IMR-90 (cell line): ENCODE data around the gene LCE1F.

Experiments used
- BHLHE40 ChIP-seq: fragments of 150-350 bp; IDR thresholded peaks from 2 replicates; pipeline ENCODE4 v1.6.1; 2016; ENCODE audit warnings: mild to moderate bottlenecking, low read depth, low read length
- CEBPB ChIP-seq: IDR thresholded peaks from 2 replicates; pipeline ENCODE4 v1.6.1; 2012; ENCODE audit warnings: low read depth, low read length, improper control_type of control experiment
- CTCF ChIP-seq: conservative IDR thresholded peaks from 2 replicates; pipeline ENCODE4 v1.5.1; 2012; ENCODE audit warnings: mild to moderate bottlenecking, low read depth, low read length, improper control_type of control experiment
- ELK1 ChIP-seq: fragments of 150-350 bp; IDR thresholded peaks from 2 replicates; pipeline ENCODE4 v1.6.1; 2016; ENCODE audit warnings: low read depth, mild to moderate bottlenecking, low read length, moderate library complexity, borderline replicate concordance
- FOS ChIP-seq: fragments of 150-350 bp; IDR thresholded peaks from 2 replicates; pipeline ENCODE4 v1.6.1; 2016; ENCODE audit warnings: low read depth, low read length
- MAFK ChIP-seq: IDR thresholded peaks from 2 replicates; pipeline ENCODE4 v1.6.1; 2012; ENCODE audit warnings: low read depth, low read length, improper control_type of control experiment
- MAZ ChIP-seq: IDR thresholded peaks from 2 replicates; pipeline ENCODE4 v1.6.1; 2012; ENCODE audit warnings: low read depth, mild to moderate bottlenecking, low read length, improper control_type of control experiment, moderate library complexity, borderline replicate concordance
- MXI1 ChIP-seq: IDR thresholded peaks from 2 replicates; pipeline ENCODE4 v1.6.1; 2012; ENCODE audit warnings: low read depth, mild to moderate bottlenecking, low read length, moderate library complexity, borderline replicate concordance
- NFE2L2 ChIP-seq: fragments of 150-350 bp; IDR thresholded peaks from 2 replicates; pipeline ENCODE4 v1.6.1; 2016; ENCODE audit warnings: low read depth, mild to moderate bottlenecking, low read length
- POLR2A ChIP-seq: IDR thresholded peaks from 2 replicates; pipeline ENCODE4 v1.6.1; 2012; ENCODE audit warnings: mild to moderate bottlenecking, low read depth, low read length
- RAD21 ChIP-seq: IDR thresholded peaks from 2 replicates; pipeline ENCODE4 v1.6.1; 2012; ENCODE audit warnings: low read length, improper control_type of control experiment
- RCOR1 ChIP-seq: IDR thresholded peaks from 2 replicates; pipeline ENCODE4 v1.6.1; 2012; ENCODE audit warnings: mild to moderate bottlenecking, low read length, improper control_type of control experiment; ENCODE audit not compliant: insufficient replicate concordance
- SMC3 ChIP-seq: fragments of 150-350 bp; IDR thresholded peaks from 2 replicates; pipeline ENCODE4 v1.6.1; 2016; ENCODE audit warnings: low read depth, mild to moderate bottlenecking, antibody characterized with exemption, low read length, moderate library complexity
- USF2 ChIP-seq: fragments of 150-350 bp; IDR thresholded peaks from 2 replicates; pipeline ENCODE4 v1.6.1; 2017; ENCODE audit warnings: mild to moderate bottlenecking, antibody characterized with exemption, low read length, low read depth

- TF ChIP-seq CTCF (no peak), MXI1 (no peak), POLR2A (no peak), MAZ (no peak), CEBPB (0 out of 2 replicates have a peak, but pooled peaks have one; percentile 3), FOS (no peak), USF2 (no peak), RAD21 (no peak), ELK1 (no peak), NFE2L2 (no peak), MAFK (no peak), BHLHE40 (no peak), SMC3 (no peak), RCOR1 (no peak)
Measured at GRCh38 chr1:152768847-152769533, 6.0 kb upstream of the LCE1F start.
